Endothelial cell (in vitro differentiated cells): Measurements from ENCODE around the gene PTPN6. TPM values are rescaled to one million over a fixed set of nuclear protein-coding genes. Genes with fewer than 3 reads are reported as not detected.
A peak's percentile ranks its signal among the peaks of the same experiment; 100 is the strongest.

Experiments
- DNase-seq: peaks from one replicate; pipeline ENCODE4 v3.0.0; 2021; ENCODE audit warnings: low spot score
- H3K27ac Mint-ChIP-seq: one replicate; pipeline ENCODE4 v1.8.0; 2021; ENCODE audit warnings: mixed read lengths, inconsistent platforms; ENCODE audit not compliant: unreplicated experiment
- H3K27me3 Mint-ChIP-seq: one replicate; pipeline ENCODE4 v1.8.0; 2021; ENCODE audit warnings: mild to moderate bottlenecking, moderate library complexity, mixed read lengths, inconsistent platforms; ENCODE audit not compliant: unreplicated experiment
- H3K36me3 Mint-ChIP-seq: one replicate; pipeline ENCODE4 v1.8.0; 2021; ENCODE audit warnings: mild to moderate bottlenecking, low read depth, mixed read lengths, inconsistent platforms; ENCODE audit not compliant: unreplicated experiment
- H3K4me1 Mint-ChIP-seq: one replicate; pipeline ENCODE4 v1.8.0; 2021; ENCODE audit warnings: mild to moderate bottlenecking, mixed read lengths, inconsistent platforms; ENCODE audit not compliant: unreplicated experiment
- H3K4me3 Mint-ChIP-seq: one replicate; pipeline ENCODE4 v1.8.0; 2021; ENCODE audit warnings: mild to moderate bottlenecking, mixed read lengths, inconsistent platforms; ENCODE audit not compliant: unreplicated experiment
- H3K9me3 Mint-ChIP-seq: one replicate; pipeline ENCODE4 v1.8.0; 2021; ENCODE audit warnings: mixed read lengths, inconsistent platforms; ENCODE audit not compliant: unreplicated experiment
- total RNA-seq: library from RNA; stranded (reverse); fragmentation: NEBNext Ultra II Directional; extraction: Animal tissue kit (Norgen Biotek cat#: 25700); gene quantifications from one replicate; pipeline ENCODE4 v1.2.1, GENCODE V29; 2021; ENCODE audit not compliant: unreplicated experiment
- TF ChIP-seq, protein P1 (sequence below): fragments of 200-600 bp; sonication (generic); IDR thresholded peaks from one replicate; pipeline ENCODE4 v1.5.0; 2021; ENCODE audit warnings: antibody characterized with exemption; ENCODE audit not compliant: unreplicated experiment

PTPN6 gene
- total RNA-seq, 1 donor from 2014 or later = 22.1 TPM

DNA sequence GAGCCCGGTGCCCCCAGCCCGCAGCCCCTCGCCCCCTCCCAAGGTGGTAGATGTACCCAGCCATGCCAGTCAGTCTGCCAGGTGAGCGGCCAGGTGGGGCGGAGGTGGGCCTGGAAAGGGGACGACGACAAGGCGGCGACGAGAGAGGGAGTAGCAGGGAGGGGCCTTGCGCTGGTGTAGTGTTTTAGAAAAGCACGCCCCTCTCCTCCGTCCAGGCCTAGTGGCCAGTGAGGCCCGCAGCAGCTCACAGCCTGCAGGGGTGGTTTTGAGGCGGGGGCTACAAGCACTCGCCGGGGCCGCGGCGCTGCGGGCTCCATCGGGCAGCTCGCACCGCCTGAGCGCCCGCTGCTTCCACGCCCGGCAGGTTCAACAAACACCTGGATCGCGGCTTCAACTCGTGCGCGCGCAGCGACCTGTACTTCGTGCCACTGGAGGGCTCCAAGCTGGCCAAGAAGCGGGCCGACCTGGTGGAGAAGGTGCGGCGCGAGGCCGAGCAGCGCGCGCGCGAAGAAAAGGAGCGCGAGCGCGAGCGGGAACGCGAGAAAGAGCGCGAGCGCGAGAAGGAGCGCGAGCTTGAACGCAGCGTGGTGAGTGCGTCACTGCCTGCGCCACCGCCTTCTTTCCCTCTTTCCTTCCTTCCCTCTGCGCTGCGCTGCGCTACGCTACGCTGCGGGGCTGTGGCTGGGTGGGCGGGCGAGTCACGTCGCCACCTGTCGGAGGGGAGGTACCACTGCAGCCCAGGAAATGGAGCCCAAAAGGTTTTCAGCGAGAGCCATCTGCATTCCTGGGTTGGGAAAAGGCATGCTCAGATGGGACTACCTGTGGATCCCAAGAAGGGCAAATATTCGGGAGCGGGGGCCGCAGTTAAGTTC is 13.4 kb upstream of the PTPN6 start:
- Mint-ChIP-seq H3K9me3 (no peaks in the 10 kb centered on the region), H3K36me3 (peaks cover 44% of the 10 kb centered on the region), H3K27me3 (peaks cover 27% of the 10 kb centered on the region), H3K4me1 (peaks cover 49% of the 10 kb centered on the region), H3K4me3 (peak overlapping the region; percentile 59), H3K27ac (no peak overlapping the region)
- TF ChIP-seq, protein P1, sequence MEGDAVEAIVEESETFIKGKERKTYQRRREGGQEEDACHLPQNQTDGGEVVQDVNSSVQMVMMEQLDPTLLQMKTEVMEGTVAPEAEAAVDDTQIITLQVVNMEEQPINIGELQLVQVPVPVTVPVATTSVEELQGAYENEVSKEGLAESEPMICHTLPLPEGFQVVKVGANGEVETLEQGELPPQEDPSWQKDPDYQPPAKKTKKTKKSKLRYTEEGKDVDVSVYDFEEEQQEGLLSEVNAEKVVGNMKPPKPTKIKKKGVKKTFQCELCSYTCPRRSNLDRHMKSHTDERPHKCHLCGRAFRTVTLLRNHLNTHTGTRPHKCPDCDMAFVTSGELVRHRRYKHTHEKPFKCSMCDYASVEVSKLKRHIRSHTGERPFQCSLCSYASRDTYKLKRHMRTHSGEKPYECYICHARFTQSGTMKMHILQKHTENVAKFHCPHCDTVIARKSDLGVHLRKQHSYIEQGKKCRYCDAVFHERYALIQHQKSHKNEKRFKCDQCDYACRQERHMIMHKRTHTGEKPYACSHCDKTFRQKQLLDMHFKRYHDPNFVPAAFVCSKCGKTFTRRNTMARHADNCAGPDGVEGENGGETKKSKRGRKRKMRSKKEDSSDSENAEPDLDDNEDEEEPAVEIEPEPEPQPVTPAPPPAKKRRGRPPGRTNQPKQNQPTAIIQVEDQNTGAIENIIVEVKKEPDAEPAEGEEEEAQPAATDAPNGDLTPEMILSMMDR = peak; percentile 96
- peak; percentile 86 for DNase-seq

DNA sequence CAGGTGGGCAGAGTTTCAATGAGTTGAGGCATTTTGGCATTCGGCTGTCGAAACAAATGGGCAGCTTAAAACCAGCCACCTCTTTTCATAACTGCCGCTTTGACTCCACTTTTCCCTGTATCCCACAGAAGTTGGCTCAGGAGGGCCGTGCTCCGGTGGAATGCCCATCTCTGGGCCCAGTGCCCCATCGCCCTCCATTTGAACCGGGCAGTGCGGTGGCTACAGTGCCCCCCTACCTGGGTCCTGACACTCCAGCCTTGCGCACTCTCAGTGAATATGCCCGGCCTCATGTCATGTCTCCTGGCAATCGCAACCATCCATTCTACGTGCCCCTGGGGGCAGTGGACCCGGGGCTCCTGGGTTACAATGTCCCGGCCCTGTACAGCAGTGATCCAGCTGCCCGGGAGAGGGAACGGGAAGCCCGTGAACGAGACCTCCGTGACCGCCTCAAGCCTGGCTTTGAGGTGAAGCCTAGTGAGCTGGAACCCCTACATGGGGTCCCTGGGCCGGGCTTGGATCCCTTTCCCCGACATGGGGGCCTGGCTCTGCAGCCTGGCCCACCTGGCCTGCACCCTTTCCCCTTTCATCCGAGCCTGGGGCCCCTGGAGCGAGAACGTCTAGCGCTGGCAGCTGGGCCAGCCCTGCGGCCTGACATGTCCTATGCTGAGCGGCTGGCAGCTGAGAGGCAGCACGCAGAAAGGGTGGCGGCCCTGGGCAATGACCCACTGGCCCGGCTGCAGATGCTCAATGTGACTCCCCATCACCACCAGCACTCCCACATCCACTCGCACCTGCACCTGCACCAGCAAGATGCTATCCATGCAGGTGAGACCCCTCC is 12.6 kb upstream of the PTPN6 start:
- no peaks in the 10 kb centered on the region for H3K9me3 Mint-ChIP-seq
- peaks cover 32% of the 10 kb centered on the region for H3K27me3 Mint-ChIP-seq
- H3K27ac Mint-ChIP-seq = peak overlapping the region; percentile 92
- H3K4me1 Mint-ChIP-seq = peaks cover 46% of the 10 kb centered on the region
- peak overlapping the region; percentile 84 for H3K4me3 Mint-ChIP-seq
- TF ChIP-seq, protein P1 = no peak
- H3K36me3 Mint-ChIP-seq = peaks cover 42% of the 10 kb centered on the region
- DNase-seq = no peak

DNA sequence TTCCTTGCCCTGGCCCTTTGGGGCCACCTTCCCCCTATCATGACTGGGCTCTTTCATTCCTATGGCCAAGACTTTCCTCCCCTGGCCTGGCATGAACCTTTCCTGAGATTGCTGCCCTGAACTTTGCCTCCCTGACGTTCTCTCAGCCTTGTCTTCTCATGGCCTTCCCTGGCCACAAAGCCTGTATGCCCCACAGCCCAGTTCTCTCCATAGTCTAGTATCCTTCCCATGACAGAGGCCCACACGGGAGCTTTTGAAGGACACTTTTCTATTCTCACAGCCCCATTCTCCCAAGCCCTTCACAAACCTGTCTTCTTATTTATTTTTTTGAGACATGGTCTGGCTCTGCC is 12.0 kb upstream of the PTPN6 start:
- peak overlapping the region; percentile 84 for H3K4me3 Mint-ChIP-seq

DNA sequence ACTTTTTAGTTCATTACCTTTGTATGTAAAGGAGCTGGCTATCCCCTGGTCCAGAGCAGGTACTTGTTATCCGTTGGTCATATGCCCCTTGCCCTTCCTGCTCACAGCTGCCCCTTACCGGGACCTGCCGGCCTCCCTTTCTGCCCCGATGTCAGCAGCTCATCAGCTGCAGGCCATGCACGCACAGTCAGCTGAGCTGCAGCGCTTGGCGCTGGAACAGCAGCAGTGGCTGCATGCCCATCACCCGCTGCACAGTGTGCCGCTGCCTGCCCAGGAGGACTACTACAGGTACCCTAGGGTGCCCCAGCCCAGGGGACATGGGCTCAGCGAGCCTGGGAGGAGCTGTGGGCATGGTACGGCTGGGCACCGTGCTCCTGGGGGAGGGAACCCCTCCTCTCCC is 9.9 kb upstream of the PTPN6 start:
- Mint-ChIP-seq H3K4me3 (peak overlapping the region; percentile 56), H3K9me3 (no peaks in the 10 kb centered on the region), H3K4me1 (peaks cover 43% of the 10 kb centered on the region), H3K27ac (peak overlapping the region; percentile 27), H3K27me3 (peaks cover 41% of the 10 kb centered on the region), H3K36me3 (peaks cover 20% of the 10 kb centered on the region)
- DNase-seq = no peak
- TF ChIP-seq, protein P1 = no peak

More for the DNA sequence above, 12.0 kb upstream of the PTPN6 start:
- DNase-seq = no peak
- Mint-ChIP-seq H3K36me3 (peaks cover 36% of the 10 kb centered on the region), H3K27me3 (peaks cover 37% of the 10 kb centered on the region), H3K4me1 (peaks cover 45% of the 10 kb centered on the region), H3K27ac (peak overlapping the region; percentile 92), H3K9me3 (no peaks in the 10 kb centered on the region)
- TF ChIP-seq, protein P1 = no peak
